Chondrocyte (in vitro differentiated cells): ENCODE measurements around the gene ATP5ME. TPM values are rescaled to one million over a fixed set of nuclear protein-coding genes. Genes with fewer than 3 reads are reported as not detected.

Experiments used
- DNase-seq: peaks from one replicate; pipeline ENCODE4 v3.0.0; 2021; ENCODE audit warnings: mixed read lengths, low spot score
- H3K27ac Mint-ChIP-seq: one replicate; pipeline ENCODE4 v1.8.0; 2021; ENCODE audit warnings: mild to moderate bottlenecking, moderate library complexity, mixed read lengths; ENCODE audit not compliant: unreplicated experiment
- H3K27me3 Mint-ChIP-seq: 2 replicates; pipeline ENCODE4 v1.8.0; 2021; ENCODE audit warnings: low read depth, mixed read lengths
- H3K36me3 Mint-ChIP-seq: 2 replicates; pipeline ENCODE4 v1.8.0; 2021; ENCODE audit warnings: low read depth, mixed read lengths
- H3K4me1 Mint-ChIP-seq: 2 replicates; pipeline ENCODE4 v1.8.0; 2021; ENCODE audit warnings: low read depth, mild to moderate bottlenecking, mixed read lengths
- H3K4me3 Mint-ChIP-seq: one replicate; pipeline ENCODE4 v1.8.0; 2021; ENCODE audit warnings: mild to moderate bottlenecking, moderate library complexity, mixed read lengths; ENCODE audit not compliant: unreplicated experiment
- H3K9me3 Mint-ChIP-seq: 2 replicates; pipeline ENCODE4 v1.8.0; 2021; ENCODE audit warnings: low read depth, mixed read lengths
- total RNA-seq: library from RNA; stranded (reverse); gene quantifications from 3 replicates; pipeline ENCODE4 v1.2.1, GENCODE V29; 2021
- TF ChIP-seq, protein P1 (sequence below): fragments of 200-600 bp; sonication (generic); IDR thresholded peaks from 2 replicates; pipeline ENCODE4 v1.5.0; 2021; ENCODE audit warnings: antibody characterized with exemption, mild to moderate bottlenecking, moderate library complexity

The ATP5ME gene
- total RNA-seq, 1 donor from 2014 or later: 240 TPM

- Mint-ChIP-seq H3K4me3 (no peak overlapping the region), H3K36me3 (no peaks in the 10 kb centered on the region), H3K4me1 (no peaks in the 10 kb centered on the region), H3K27me3 (peaks cover 2% of the 10 kb centered on the region), H3K27ac (no peak overlapping the region), H3K9me3 (no peaks in the 10 kb centered on the region)
- peak; percentile 83 for DNase-seq
- TF ChIP-seq, protein P1, sequence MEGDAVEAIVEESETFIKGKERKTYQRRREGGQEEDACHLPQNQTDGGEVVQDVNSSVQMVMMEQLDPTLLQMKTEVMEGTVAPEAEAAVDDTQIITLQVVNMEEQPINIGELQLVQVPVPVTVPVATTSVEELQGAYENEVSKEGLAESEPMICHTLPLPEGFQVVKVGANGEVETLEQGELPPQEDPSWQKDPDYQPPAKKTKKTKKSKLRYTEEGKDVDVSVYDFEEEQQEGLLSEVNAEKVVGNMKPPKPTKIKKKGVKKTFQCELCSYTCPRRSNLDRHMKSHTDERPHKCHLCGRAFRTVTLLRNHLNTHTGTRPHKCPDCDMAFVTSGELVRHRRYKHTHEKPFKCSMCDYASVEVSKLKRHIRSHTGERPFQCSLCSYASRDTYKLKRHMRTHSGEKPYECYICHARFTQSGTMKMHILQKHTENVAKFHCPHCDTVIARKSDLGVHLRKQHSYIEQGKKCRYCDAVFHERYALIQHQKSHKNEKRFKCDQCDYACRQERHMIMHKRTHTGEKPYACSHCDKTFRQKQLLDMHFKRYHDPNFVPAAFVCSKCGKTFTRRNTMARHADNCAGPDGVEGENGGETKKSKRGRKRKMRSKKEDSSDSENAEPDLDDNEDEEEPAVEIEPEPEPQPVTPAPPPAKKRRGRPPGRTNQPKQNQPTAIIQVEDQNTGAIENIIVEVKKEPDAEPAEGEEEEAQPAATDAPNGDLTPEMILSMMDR: no peak
Observed at GRCh38 chr4:656436-657337, 17.4 kb downstream of the ATP5ME start.

DNA sequence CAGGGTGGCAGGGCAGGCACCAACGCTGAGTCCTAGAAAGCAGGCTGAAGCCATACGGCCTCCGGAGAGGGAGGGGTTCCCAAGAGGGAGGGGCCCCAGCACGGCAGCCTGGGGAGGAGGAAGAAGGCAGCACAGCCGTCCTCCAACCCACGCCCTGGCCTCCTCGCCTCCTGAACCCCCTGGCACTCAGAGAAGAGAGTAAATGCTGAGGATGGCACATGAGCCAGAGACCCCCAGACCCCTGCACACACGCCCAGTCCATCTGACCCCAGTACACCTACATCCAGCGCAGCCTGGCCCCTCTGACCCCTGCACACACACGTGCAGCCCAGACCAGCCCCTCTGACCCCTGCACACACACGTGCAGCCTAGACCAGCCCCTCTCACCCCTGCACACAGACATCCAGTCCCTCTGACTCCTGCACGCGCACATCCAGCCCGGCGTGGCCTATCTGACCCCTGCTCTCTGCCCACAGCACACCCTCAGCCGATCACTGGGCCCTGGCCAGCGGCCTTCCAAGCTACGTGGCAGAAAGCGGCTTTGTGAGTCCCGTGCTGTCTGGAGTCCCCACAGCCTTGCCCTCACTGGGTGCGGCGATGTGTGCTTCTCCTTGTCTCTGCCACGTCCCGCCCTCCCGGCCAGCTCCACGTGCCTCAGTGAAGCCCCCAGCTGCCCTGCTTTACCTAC, 18.5 kb downstream of the ATP5ME start:
- Mint-ChIP-seq H3K36me3 (no peaks in the 10 kb centered on the region), H3K9me3 (no peaks in the 10 kb centered on the region), H3K27ac (no peak overlapping the region), H3K4me3 (no peak overlapping the region), H3K27me3 (peaks cover 2% of the 10 kb centered on the region), H3K4me1 (no peaks in the 10 kb centered on the region)
- TF ChIP-seq, protein P1: no peak
- DNase-seq: peak; percentile 88

- TF ChIP-seq, protein P1: no peak
- peak; percentile 63 for DNase-seq
- Mint-ChIP-seq H3K4me3 (no peak overlapping the region), H3K36me3 (no peaks in the 10 kb centered on the region), H3K9me3 (no peaks in the 10 kb centered on the region), H3K4me1 (no peaks in the 10 kb centered on the region), H3K27me3 (peaks cover 2% of the 10 kb centered on the region), H3K27ac (no peak overlapping the region)
Observed at GRCh38 chr4:654871-655463, 19.1 kb downstream of the ATP5ME start.

DNA sequence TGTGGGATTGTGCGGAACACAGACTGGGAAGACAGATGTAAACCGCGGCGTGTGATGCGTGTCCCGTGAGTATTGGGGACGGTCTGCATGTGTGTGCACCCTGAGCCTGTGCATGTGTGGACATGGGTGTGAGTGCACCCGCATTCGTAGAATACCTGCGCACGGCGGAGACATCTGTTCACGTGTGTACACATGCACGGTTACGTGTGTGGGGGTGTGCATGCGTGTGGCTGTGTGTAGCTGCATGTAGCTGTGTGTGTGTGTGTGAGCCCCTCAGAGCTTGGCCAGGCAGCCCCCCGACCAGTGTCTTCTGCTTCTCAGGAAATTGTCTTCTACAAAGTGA, 19.6 kb downstream of the ATP5ME start:
- no peaks in the 10 kb centered on the region for H3K36me3 Mint-ChIP-seq
- no peaks in the 10 kb centered on the region for H3K4me1 Mint-ChIP-seq
- peaks cover 2% of the 10 kb centered on the region for H3K27me3 Mint-ChIP-seq
- H3K9me3 Mint-ChIP-seq: no peaks in the 10 kb centered on the region
- H3K4me3 Mint-ChIP-seq: no peak overlapping the region
- H3K27ac Mint-ChIP-seq: no peak overlapping the region
- DNase-seq: peak; percentile 88
- TF ChIP-seq, protein P1: no peak

DNA sequence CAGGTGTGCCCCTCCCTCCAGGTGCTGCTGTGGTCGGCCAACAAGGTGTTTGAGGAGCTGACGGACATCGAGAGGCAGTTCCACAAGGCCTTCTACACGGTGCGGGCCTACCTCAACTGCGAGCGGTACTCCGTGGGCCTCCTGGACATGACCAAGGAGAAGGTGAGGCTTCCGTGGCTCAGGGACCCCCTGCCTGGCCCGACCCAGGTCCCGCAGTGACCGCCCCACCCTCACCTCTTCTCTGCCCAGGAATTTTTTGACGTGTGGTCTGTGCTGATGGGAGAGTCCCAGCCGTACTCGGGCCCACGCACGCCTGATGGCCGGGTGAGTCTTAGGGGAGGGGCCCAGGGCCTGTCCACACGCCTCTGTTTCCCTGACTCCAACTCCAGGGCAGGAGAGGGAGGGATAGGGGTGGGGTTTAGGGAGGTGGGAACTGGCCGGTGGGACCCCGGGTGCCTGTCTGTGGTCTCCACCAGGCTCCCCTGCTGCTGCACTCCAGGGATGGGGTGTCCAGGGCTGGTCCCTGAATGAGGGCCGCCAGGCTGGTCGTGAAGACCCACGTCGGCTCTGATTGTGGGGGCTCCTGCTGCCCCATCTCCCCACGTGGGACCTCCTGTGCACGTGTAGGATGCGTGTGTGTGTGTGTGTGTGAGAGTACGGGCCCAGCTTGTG, 20.1 kb downstream of the ATP5ME start:
- DNase-seq: peak; percentile 84
- Mint-ChIP-seq H3K4me3 (no peak overlapping the region), H3K27me3 (peaks cover 2% of the 10 kb centered on the region), H3K27ac (no peak overlapping the region), H3K36me3 (no peaks in the 10 kb centered on the region), H3K4me1 (no peaks in the 10 kb centered on the region), H3K9me3 (no peaks in the 10 kb centered on the region)
- TF ChIP-seq, protein P1: no peak
